ENCODE results near the gene SUN1.

- TF ChIP-seq GATA2 (IDR thresholded peaks at IDR 0.05; ENCODE audit: low read depth, low read length) (no peak), GATA3 (IDR thresholded peaks at IDR 0.05; ENCODE audit: low read depth, low read length) (no peak)
These were observed 14.1 kb upstream of the SUN1 start for GRCh38 chr7:818031-818699.

Data from SH-SY5Y (cell line).